Measurements from ENCODE around the gene AGAP1. TPM values are rescaled to one million over a fixed set of nuclear protein-coding genes. Genes with fewer than 3 reads are reported as not detected.

Gene AGAP1
- total RNA-seq, 6 experiments from 2014 or later, result 8.1 to 11.2 (median 9.8) TPM

DNA sequence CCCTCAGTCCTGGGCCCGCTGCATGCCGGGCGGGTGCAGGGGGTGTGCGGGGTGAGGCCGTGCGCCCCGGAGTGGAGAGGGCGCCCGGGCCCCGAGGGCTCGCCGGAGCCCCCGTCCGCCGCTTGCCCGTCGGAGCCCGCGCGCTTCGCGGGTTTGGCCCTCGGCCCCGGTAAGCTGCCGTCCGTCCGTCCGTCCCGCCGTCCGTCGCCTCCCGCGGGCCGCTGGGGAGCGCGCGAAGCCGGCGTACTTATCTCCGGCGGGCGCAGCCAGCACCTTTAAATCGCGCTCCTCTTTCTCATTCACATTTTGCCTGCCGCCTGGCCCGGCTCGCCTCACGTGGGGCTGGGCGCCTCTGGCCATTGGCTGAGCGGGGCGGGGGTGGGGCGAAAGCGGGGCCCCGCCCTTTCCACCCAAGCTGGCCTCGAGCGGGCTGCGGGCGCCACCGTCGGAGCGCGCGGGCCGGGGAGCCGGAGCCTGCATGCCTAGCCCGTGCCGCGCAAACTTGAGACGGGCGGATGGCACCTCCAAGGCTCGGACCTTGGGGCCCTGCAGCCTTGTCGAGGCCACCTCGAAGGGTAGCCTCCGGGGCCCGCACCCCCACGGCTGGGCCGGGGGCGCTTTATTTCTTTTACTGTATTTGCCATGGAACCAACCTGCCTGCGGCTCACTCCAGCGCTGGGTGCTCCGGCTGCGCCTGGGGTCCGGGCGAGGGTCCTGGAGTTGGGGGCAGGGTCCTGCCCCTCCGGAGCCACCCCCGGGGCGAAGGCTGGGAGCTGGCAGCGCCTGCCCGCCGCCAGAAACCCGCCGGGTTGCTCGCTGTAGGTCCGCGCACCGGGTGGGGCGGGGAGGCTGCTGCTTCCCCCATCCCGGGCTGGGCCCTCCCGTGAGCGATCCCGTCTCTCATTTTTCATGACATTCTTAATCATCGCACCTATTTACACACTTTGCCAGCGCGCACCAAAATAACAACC lies 674.6 kb downstream of the AGAP1 start, which contains the start of gene GBX2:
Gene GBX2, minus strand, starts transcription at position 277 of the 971 bp plus-strand sequence. CDS start 415 bp downstream, outside the sequence.
- DNase-seq (no peak), ATAC-seq (peak; percentile 22 to 53 (median 47))
- peaks cover 0 to 34% (median 0%) of the 10 kb centered on the region in 4 donors for H3K4me1 ChIP-seq
- peak within 1 kb of the TSS in 1 of 3 donors; percentile 26 for H3K4me3 ChIP-seq
- H3K9me3 ChIP-seq, result no peaks in the 10 kb centered on the region
- no peak within 1 kb of the TSS for H3K27ac ChIP-seq
- H3K27me3 ChIP-seq, result peaks cover 28 to 78% of the 10 kb centered on the region in 2 donors
- TF ChIP-seq POLR2A (IDR thresholded peaks at IDR 0.05), result no peak
- no peak for TF ChIP-seq CTCF (IDR thresholded peaks at IDR 0.05)
- WGBS (ENCODE audit: insufficient coverage, low coverage, low lambda C conversion rate, missing lambda C conversion rate), result 3% methylated on average over 32 of the region's 105 CpGs
- intact Hi-C loops (cut with DNase I), result no loop called here
- H3K36me3 ChIP-seq, result no peaks in the 10 kb centered on the region

DNA sequence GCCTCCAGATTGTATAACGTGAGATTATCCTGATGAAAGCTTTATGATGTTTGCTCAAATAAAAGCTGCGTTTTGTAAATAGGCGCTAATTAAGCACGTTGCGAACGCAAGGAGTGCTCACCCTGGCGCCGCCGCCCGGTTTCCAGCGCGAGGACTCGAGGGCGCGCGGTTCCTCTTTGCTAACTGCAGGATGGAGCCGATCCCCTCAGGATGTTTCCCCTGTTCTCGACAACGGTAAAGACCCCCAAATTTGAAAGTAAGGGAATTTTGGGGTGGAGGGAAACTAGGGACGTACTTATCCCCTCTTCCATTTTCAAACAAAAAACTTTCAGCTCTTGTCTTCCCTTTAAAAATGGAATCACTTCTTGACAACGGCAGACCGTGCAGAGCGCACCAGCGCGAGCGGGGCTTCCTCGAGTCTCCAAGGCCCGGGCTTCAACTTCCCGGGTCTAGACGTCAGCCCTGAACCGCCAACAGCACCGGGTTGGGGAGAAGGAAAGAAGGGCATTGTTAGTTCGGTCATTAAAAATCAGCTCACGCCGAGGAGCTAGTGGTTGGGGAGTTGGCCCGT lies 675.4 kb downstream of the AGAP1 start:
- 10% methylated on average over 33 of the region's 36 CpGs for WGBS (ENCODE audit: insufficient coverage, low coverage, low lambda C conversion rate, missing lambda C conversion rate)
- no peak for DNase-seq
- TF ChIP-seq POLR2A (IDR thresholded peaks at IDR 0.05), result no peak
- TF ChIP-seq CTCF (IDR thresholded peaks at IDR 0.05), result no peak

DNA sequence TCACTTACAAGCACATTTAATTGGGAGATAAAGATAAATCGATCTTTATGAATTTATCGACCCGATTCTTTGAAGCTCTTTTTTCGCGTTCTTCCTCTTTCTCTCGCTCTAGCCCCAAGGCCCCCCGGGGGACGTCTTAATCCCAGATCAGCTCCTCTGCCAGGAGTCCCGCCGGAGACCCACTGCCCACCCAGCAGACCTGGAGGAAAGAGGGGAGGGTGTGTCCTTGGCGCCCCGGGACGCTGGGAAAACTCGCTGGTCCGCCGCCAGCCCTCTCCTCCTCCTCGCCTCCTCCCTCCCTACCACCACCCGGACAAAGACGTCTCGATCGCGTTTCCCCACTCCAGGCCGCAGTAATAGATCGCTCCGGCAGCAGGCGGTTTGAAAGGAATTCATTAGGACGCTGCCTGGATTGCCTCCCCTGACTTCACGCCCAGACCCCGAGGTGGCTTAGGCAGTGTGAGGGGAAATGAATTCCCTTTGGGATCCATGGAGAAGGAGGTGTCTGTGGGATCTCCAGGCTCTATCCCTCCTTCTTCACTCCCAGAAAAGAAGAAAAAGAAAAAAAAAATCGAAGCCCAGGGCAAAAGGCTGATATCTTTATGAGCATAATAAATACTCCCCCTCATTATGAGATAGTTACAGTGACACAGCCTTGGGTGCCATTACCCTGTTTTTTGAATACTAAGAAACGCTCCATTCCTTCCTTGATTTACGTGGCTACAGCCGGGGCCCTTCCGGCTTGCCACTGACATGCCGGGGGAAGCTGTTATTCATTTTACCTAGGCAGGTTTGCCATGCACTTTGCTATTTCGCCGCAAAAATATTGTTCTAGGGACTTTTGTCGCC lies 676.1 kb downstream of the AGAP1 start:
- Histone ChIP-seq H3K4me1 (peaks cover 0 to 20% (median 0%) of the 10 kb centered on the region in 4 donors), H3K27ac (no peak overlapping the region), H3K9me3 (no peaks in the 10 kb centered on the region), H3K4me3 (no peak overlapping the region), H3K27me3 (peaks cover 21 to 73% of the 10 kb centered on the region in 2 donors), H3K36me3 (no peaks in the 10 kb centered on the region)
- intact Hi-C loops (cut with DNase I), result no loop called here
- WGBS (ENCODE audit: insufficient coverage, low coverage, low lambda C conversion rate, missing lambda C conversion rate), result 9% methylated on average over 24 of the region's 38 CpGs
- no peak for ATAC-seq
- TF ChIP-seq CTCF (IDR thresholded peaks at IDR 0.05), result no peak
- no peak for TF ChIP-seq POLR2A (IDR thresholded peaks at IDR 0.05)
- no peak for DNase-seq

More for the DNA sequence above, 675.4 kb downstream of the AGAP1 start:
- intact Hi-C loops (cut with DNase I), result no loop called here
- ATAC-seq, result no peak
- Histone ChIP-seq H3K27me3 (peaks cover 28 to 73% of the 10 kb centered on the region in 2 donors), H3K4me1 (peaks cover 0 to 27% (median 0%) of the 10 kb centered on the region in 4 donors), H3K27ac (no peak overlapping the region), H3K4me3 (no peak overlapping the region), H3K9me3 (no peaks in the 10 kb centered on the region), H3K36me3 (no peaks in the 10 kb centered on the region)

DNA sequence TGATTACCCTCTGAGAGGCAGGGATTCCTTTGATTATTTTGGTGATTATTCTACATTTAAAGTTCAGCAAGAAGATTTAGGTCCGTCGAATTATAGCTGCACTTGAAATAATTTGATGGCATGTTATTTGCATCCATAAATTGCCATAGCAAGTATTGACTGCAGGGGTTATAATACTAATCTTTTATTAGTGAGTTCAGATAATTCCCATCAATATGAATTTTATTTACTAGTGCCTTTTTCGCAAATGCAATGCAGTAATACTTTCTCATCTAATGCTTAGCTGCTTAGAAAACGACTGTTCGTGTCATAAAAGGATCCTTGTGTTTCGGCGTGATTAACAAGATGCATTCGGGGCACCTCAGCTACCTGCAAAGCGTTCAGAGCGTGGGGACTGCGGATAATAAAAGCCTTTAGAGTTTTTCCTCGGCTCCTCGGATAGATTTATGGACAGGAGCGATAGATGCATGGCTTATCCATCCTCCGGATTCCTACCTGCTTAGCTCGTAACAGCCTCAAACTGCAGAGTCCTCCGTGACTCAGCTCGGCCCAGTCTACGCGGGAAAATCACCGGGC lies 676.8 kb downstream of the AGAP1 start:
- TF ChIP-seq POLR2A (IDR thresholded peaks at IDR 0.05) (no peak), CTCF (IDR thresholded peaks at IDR 0.05) (no peak)
- no peaks in the 10 kb centered on the region for H3K36me3 ChIP-seq
- H3K9me3 ChIP-seq, result no peaks in the 10 kb centered on the region
- 7% methylated on average over 15 of the region's 21 CpGs for WGBS (ENCODE audit: insufficient coverage, low coverage, low lambda C conversion rate, missing lambda C conversion rate)
- peaks cover 19 to 71% of the 10 kb centered on the region in 2 donors for H3K27me3 ChIP-seq
- ATAC-seq (no peak), DNase-seq (no peak)
- H3K27ac ChIP-seq, result no peak overlapping the region
- no peak overlapping the region for H3K4me3 ChIP-seq
- intact Hi-C loops (cut with DNase I), result no loop called here
- H3K4me1 ChIP-seq, result peaks cover 0 to 20% (median 0%) of the 10 kb centered on the region in 4 donors

All from right lobe of liver (tissue), 6 donors.